Suprapubic skin (tissue), 3 donors: Measurements from ENCODE around the gene CSNK1A1L.

Experiments
- CTCF ChIP-seq, 2 donors: fragments of 200-600 bp in 1 of 2; fragments of 450-650 bp in 1 of 2; sonication (generic) in 1 of 2; IDR thresholded peaks; one replicate each; pipeline ENCODE4 v1.5.1; 2016 to 2019; ENCODE audit warnings: antibody characterized with exemption in 2 of 2, mild to moderate bottlenecking in 1 of 2, moderate library complexity in 1 of 2
- EP300 ChIP-seq: sonication (generic); formaldehyde crosslinking; IDR thresholded peaks from one replicate; pipeline ENCODE4 v1.6.1; 2017; ENCODE audit warnings: antibody characterized with exemption
- POLR2A ChIP-seq, 2 donors: fragments of 450-650 bp; IDR thresholded peaks; one replicate each; pipeline ENCODE4 v1.6.1; 2017; ENCODE audit warnings: antibody characterized with exemption in 2 of 2, mild to moderate bottlenecking in 2 of 2, moderate library complexity in 2 of 2

GRCh38 chr13:37094840-37095239, 10.6 kb downstream of the CSNK1A1L start:
- TF ChIP-seq EP300: no peak
- no peak for TF ChIP-seq POLR2A (IDR thresholded peaks at IDR 0.05)
- no peak for TF ChIP-seq CTCF (IDR thresholded peaks at IDR 0.05)
